ENCODE measurements around the gene KRTAP10-7.
"Not testable (repeated sequence)": the region's sequence is repeated elsewhere in the genome, so short reads cannot be mapped to it uniquely, and the experiment has no call there.

Gene KRTAP10-7

DNA sequence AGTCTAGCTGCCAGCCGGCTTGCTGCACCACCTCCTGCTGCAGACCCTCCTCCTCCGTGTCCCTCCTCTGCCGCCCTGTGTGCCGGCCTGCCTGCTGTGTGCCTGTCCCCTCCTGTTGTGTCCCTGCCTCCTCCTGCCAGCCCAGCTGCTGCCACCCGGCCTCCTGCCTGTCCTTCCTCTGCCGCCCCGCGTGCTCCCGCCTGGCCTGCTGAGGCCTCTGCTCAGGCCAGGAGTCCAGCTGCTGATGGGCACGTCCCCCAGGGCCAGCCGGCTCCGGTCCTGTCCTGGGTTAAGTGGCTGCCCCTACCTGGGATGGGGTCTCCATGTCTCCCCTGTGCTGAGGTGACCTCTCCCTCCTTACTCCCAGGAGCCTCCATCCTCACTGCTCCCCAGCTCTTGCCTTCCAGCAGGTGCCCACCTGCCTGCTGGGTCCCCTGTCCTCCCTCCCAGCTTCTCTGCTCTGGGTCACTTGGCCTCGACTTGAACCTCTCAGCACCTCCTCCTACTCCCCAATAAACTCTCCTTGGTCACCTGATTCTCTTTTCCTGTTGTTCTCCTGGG, 12.4 kb downstream of the KRTAP10-7 start:
- no peak for DNase-seq

DNA sequence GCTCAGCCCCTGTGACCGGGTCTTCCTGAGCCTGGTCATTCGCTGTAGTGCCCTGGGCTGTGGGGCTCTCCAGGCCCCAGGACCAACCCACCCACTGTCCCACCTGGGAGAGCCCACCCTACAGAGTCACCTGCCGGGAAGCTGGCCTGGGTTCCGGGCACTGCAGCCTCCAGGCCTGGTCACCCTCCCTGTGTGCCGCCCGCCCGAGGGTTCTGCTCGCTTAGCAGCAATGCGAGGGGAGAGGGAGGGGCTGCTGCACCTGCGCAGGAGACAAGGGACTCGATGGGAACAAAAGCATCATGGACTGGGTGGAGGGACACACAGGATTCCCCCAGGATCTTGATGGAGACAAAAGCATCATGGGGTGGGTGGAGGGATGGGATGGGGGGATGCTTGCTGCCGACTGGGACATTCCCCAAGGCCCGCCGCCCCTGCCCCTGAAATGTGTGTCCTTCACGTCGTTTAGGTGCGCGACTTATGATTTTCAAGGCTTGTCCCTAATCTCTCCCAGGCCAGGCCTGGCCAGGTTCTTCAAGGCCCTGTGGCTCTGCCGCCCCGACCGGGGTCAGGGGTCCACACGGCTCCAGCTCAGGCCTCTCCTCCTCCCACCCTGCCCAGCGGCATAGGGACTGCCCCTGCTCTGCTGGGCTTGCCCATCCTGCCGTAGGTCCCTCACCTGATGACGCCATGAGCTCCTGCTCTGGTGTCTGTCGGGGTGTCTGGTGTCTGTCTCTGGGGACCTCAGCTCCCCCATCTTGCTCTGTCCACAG, 13.2 kb downstream of the KRTAP10-7 start:
- DNase-seq: no peak

DNA sequence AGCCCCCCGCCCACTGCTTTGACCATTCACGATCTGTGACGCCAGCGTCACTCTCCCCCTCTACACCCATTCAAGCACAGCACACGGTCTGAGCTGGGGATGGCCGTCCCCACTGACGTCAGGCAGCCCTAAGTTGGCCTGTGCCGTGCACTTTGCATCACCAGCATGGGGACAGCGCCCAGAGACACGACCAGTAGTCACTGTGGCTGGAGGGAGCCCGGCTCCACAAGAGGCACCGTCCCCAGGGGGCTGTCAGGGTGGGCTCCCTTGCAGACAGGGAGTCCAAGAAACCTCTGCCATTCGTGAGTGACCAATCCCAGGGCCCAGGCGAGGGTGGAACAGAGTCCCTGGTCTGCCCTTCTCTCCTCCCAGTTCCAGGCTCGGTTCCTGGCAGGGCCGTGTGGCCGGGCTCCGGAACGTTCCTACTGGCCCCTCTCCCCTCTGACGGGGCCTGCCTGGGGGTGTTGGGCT, 13.8 kb downstream of the KRTAP10-7 start:
- no peak for DNase-seq

DNA sequence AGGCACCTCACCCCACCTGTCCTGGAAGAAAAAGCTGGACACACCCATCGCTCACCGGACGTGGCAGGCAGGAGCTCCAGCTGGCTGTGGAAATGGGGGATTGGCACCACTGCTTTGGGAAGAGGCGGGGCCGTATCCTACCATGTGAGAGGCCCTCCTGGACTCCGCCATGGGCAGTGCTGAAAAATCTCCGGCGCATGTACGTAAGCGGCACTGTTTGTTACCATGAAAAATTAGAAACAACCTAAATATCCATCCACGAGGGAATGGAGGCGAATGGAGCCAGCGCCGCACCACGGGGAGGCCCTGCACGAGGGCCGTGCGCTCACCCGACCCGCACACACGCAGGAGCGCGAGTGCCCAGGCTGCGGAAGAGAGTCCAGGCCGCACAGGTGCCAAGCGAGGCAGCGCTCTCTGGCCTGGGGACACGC, 14.6 kb downstream of the KRTAP10-7 start:
- no peak for DNase-seq

DNA sequence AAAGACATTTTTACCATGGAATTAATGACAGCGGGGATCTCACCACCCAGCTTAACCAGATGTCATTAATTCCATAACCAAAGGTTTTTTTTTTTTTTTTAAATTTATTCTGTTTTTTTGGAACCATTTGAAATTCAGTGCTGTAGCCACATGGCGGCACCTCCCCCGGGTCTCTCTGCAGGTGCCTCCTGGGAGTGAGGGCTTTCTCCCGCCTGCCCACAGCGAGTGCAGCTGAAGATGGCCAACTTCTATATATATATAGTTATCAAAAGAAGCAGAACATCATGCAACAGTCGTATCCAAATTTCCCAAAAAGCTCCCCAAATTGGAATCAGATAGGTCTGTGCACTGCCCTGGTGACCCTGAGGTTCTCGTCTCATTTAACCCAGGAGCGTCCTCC, 15.1 kb downstream of the KRTAP10-7 start:
- DNase-seq: no peak

DNA sequence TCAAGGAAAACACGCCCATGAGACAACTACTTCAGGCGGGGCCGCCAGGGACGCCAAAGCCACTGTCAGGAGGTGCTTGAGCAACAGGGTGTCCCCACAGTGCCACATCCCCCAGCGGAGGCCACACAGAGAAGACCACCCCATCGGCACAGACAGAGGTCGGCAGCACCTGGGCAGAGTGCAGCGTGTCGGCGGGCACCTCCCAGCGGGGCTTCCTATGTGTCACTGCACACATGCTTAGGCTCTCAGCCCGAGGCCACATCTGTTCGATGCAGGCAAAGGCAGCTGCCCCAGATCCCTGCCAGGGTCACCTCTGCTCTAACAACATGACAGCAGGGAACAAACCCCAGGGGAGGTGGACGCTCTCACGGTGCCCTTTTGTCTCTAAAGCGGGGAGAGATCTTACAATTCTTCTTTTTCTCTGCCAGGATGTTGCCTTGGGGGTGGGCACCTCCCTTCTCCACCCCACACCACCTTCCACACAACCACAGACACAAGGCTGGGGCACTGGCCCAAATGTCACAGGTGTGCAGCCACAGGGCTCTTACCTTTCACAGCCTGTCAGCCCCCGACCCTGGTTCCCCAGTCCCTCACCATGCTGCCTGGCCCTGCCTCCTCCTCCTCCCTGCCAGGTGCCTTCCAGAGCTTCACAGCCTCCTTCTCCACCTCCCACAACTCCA, 15.7 kb downstream of the KRTAP10-7 start:
- no peak for DNase-seq

DNA sequence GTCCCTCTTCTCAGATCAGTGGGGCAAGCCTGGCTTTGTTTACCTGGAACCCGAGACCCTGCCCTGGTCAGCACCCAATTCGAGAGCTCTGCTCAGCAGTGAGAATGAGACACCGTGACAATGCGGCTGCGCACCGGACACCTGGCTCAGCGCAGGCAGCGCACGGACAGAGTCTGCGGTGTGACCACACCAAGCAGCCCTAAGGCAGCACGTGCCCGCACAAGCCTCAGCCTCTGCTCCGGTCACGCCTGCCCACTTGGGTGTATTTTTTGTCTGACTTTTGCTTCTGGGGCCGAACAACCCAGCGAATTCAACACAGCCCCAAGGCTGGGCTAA, 16.2 kb downstream of the KRTAP10-7 start:
- DNase-seq: no peak

DNA sequence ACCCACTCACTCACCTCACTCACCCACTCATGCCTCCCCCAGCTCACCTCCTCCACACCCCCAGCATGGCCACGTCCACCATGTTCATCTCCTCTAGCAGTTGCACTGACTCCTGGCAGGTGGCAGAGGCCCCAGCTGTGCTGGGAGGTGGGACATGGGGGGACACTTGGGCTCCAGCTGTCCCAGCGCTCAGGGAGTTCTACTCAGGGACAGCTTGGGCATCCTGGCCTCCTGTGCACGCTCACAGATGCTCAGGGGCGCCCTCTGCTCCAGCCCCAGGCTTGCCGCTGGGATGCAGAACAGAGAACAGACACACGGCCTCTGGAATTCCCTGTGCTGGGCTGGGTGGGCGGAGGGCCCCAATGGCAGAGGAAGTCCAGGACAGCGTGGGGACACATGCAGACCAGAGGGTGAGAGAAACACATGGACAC, 16.7 kb downstream of the KRTAP10-7 start:
- no peak for DNase-seq

DNA sequence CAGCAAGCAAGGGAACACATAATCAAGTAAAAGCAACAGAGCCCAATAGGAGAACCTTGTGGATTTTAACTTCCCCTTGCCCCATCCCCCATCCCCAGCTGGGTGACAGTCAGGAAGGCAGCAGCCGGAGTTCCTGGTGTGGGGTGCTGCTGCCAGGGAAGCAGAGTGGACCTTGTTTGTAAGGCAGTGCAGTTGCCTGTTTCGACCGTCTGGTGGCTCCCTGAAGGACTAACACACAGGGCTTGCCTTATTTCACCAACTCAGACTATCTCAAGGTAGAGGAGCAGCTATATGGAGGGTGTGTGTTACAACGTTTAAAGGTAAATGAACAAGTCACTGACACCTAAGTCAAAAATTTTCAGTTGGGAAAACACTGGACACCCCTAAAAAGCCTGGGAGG, 18.1 kb downstream of the KRTAP10-7 start:
- no peak for DNase-seq

DNA sequence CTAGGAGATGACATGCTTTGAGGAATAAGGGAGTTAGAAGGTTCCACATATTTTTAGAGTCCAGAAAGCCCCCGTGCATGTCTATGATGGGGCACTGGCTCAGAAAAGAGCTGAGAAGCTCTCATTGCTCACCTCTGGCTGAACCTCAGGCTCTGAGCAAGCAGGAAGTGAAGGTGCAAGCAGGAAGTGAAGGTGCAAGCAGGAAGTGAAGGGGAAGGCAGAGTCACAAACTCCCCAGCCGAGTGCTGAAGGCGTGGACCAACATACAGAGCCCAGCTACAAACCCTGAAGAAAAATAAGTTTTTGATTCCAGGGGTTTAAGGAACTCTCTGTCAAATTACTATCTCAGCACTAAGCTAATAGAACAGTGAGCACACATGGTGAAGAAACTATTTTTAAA, 18.5 kb downstream of the KRTAP10-7 start:
- no peak for DNase-seq

DNA sequence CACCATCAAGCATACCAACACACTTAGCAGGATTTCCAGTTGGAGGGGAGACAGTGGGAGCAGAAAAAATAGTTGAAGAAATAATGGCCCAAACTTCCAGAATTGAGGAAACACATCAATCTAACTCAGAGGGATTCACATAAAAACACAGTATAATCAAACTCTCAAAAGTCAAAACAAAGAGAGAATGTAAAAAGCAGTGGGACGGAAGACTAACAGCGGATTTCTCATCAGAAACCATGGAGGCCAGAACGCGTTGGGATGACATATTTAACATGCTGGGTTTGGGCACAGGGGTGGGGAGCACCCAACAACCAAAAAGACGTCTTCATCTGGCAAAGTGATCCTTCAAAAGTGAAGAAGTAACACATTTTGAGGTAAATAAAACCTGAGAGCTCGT, 19.5 kb downstream of the KRTAP10-7 start:
- no peak for DNase-seq

DNA sequence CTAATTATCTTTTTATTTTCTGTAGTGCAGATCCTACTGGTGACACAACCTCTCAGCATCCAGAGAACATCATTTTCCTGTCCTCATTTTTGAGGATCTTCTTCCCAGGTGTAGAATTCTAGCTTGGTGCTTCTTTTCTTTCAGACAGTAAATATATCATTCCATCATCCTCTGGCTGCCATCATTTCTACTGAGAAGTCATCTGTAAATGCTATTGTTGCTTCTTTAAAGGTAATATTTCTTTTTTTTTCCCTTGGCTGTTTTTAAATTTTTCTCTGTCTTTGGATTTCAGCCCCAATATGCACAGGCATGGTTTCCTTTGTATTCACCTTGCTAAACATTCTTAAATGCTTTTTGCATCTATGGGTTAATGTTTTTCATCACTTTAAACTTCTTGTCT, 23.2 kb downstream of the KRTAP10-7 start:
- DNase-seq: no peak

DNA sequence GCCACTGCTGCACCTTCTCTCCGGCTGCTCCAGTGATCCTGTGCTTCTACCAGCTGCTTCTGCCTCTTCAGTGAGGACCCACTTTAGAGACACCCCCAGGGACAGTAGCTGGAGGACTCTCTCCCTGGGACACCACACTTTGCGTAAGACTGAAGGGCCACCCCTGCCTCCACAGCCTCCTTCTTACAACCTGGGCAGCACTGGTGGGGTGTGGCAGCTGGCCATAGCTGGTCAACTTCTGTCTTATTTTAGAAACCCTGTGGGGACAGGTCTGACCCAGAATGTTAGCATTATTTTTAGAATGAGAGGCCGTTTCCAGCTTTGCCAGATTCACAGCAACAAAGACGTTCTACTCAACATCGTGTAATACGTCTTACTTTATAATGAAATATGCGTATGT, 25.4 kb downstream of the KRTAP10-7 start:
- no peak for DNase-seq

DNA sequence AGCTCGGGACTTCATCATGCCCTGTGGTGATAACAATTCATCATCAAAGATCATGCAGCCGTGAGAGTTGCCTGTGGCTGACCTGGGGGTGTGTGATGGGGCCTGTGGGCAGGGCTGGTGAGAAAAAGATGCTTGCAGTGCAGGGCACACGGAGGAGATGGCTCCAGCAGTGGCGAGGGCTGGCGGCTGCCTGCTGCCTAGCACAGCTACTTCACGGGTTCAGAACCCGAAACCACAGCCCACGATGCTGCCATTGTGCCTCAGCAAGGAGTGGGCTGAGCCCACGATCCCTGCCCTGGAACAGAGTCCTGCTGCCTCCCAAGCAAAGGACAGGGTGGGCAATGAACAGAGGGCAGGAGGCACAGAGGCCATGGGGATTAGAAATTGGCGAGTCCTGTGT, 25.9 kb downstream of the KRTAP10-7 start:
- no peak for DNase-seq

DNA sequence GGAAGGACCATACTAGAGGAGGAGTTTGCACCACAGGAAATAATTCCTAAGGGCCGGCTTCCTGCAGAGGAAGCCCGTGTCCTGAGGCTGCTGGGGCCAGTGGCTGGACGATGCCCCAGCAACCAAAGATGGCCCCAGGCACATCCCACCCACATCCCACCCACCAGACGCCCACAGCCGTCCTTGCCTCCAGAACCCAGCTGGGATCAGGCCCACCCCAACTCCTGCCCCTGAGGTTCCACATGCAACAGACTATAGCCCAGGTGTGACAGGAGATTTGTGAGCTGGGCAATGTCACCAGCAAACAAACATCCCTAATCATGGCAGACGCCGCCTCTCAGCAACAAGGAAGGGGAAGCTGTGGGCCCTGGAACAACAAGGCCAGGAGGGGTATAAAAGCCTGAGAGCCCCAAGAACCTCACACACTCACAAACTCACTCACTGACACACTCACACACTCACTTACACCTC, 26.3 kb downstream of the KRTAP10-7 start, which contains the start of gene KRTAP10-9:
KRTAP10-9 (plus strand) TSS at position 421 of the 471 bp plus-strand sequence. CDS start 79 bp downstream, outside the sequence.
- no peak for DNase-seq

DNA sequence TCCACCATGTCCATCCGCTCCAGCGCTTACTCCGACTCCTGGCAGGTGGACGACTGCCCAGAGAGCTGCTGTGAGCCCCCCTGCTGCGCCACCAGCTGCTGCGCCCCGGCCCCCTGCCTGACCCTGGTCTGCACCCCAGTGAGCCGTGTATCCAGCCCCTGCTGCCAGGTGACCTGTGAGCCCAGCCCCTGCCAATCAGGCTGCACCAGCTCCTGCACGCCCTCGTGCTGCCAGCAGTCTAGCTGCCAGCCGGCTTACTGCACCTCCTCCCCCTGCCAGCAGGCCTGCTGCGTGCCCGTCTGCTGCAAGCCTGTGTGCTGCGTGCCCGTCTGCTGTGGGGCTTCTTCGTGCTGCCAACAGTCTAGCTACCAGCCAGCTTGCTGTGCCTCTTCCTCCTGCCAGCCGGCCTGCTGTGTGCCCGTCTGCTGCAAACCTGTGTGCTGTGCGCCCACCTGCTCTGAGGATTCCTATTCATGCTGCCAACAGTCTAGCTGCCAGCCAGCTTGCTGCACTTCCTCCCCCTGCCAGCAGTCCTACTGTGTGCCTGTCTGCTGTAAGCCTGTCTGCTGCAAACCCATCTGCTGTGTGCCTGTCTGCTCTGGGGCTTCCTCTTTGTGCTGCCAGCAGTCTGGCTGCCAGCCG, 26.9 kb downstream of the KRTAP10-7 start:
- not testable (repeated sequence) for DNase-seq

DNA sequence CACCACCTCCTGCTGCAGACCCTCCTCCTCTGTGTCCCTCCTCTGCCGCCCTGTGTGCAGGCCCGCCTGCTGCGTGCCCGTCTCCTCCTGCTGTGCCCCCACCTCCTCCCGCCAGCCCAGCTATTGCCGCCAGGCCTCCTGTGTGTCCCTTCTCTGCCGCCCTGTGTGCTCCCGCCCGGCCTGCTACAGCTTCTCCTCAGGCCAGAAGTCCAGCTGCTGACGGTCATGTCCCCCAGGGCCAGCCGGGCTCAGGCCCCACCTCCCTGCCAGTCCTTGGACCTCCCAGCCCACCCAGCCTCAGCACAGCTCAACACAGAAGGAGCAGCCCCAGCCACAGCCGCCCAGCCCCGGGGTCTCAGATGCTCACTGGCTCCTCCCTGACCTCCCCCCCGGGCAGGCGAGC, 27.4 kb downstream of the KRTAP10-7 start:
- DNase-seq: not testable (repeated sequence)

DNA sequence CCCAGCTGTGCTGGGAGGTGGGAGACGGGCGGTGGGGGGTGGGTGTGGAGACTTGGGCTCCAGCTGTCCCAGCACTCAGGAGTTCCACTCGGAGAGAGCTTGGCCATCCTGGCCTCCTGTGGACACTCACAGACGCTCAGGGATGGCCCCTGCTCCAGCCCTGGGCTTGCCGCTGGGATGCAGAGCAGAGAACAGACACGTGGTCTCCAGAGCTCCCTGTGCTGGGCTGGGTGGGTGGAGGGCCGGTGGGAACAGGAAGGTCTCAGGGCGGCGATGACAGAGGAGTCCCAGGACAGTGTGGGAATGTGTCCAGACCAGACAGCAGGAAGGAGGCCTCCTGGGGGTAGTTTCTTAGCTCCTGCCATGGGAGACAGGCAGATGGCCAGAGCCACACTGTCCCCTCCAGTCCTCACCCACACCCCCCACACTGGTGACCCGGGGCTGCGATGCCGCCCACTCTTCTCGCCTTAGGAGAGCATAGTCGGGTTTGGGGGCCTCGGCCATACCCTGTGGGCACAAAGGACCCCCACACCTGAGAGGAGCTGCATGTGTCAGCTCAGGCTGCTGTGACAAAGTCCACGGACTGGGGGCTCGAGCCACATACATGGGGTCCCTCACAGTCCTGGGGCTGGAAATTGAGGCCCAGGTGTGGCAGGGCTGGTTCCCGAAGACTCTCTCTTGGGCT, 28.5 kb downstream of the KRTAP10-7 start:
- no peak for DNase-seq

DNA sequence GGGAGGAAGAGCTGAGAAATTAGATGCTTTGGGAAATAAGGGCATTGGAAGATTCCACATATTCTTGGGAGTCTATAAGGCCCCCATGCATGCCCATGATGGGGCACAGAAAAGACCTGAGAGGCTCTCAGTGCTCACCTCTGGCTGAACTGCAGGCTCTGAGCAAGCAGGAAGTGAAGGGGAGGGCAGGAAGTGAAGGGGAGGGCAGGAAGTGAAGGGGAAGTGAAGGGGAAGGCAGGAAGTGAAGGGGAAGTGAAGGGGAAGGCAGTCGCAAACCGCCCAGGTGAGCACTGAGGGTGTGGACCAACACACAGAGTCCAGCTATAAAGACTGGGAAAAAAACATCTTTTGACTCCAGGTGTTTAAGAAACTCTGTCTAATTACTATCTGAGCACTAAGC, 30.0 kb downstream of the KRTAP10-7 start:
- no peak for DNase-seq

DNA sequence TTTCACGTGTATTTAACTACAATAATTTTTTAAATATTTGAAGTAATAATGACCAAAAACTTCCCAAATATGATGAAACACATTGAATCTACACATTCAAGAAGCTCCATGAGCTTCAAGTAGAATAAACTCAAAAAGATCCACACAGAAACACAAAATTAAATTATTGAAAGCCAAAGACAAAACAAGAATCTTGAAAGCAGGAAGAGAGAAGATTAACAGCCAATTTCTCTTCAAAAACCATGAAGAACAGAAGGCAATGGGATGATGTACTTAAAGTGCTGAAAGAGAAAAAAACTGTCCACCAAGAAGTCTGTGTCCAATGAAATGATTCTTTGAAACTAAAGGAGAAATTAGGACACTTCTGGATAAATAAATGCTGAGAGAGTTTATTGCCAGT, 31.7 kb downstream of the KRTAP10-7 start:
- no peak for DNase-seq

DNA sequence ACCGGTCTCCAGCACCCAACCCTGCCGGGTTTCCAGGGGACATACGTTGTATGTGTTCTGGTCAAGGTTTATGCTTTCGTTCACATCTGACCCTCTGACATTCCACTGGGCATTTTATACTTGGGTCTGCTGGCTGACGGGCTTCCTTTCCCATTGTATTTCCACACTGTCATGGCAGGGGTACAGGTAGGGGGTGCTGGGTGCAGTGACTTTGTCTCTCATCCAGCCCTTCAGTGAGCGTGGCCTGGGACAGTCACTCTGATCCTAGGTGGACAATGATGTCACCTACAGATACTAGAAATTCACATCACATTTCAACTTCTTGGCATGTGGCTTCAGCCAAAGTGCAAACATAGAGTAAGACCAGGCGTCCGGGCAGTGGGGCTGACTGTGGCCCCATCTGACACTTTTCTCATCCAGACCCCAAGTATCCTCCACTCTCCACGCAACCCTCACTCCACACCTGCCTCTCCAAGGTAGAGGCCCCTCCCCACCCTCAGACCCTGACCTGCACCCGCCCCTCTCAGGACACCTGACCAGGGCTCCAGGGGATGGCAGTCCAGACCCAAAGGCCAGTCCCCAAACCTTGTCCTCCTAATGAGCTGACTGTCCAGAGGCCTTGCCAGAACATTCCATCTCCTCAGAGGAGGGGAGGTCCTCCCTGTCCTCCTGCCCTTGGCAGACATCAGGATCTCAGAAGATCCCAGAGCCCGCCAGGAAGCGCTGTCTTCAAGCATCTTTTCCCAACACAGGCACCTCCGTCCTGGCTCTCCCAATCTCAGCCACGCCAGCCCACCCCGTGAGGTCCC, 36.0 kb downstream of the KRTAP10-7 start:
- DNase-seq: no peak
